Measurements from ENCODE around the gene FRMD4B.

DNA sequence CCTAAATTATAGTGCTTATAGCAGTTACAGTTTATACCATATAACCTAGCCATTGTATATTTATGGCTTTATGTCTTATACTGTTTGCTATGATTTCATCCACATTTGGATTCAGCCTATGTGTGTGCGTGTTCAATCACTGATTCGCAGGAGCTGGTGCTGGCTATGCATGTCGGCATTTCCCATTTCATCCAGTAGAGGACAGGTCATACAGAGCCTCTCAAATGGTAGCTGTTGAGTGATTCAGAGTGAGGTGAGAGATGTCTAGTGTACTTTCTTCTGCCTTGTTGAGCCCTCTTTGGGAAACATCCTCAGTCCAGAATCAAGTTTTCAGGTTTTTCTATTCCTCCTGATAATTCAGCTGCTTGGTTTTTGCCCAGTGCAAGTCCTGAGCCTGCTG lies 76.1 kb downstream of the FRMD4B start:
- TF ChIP-seq PBX3 (IDR thresholded peaks at IDR 0.05; ENCODE audit: insufficient replicate concordance, low read depth, low read length): no peak
- TF ChIP-seq GABPA (IDR thresholded peaks at IDR 0.05; ENCODE audit: low read depth): no peak
